HepG2 (cell line): ENCODE measurements around the gene HTR3C. TPM values are rescaled to one million over a fixed set of nuclear protein-coding genes. Genes with fewer than 3 reads are reported as not detected.
A peak's percentile ranks its signal among the peaks of the same experiment; 100 is the strongest.

Experiments
- ATF1 ChIP-seq: IDR thresholded peaks from 2 replicates; pipeline ENCODE4 v1.6.1; 2016; ENCODE audit warnings: mild to moderate bottlenecking, control low read depth
- CREB3 ChIP-seq: sonication (generic); formaldehyde crosslinking; IDR thresholded peaks from 2 replicates; pipeline ENCODE4 v1.5.0; 2020; ENCODE audit warnings: missing genetic modification reagents
- FOSL1 ChIP-seq: sonication (generic); formaldehyde crosslinking; IDR thresholded peaks from 2 replicates; pipeline ENCODE4 v1.9.0; 2021; ENCODE audit warnings: missing genetic modification reagents, borderline replicate concordance
- HHEX ChIP-seq: IDR thresholded peaks from 2 replicates; pipeline ENCODE4 v1.6.1; 2016; ENCODE audit warnings: control low read depth
- NFKB2 ChIP-seq: sonication (generic); formaldehyde crosslinking; IDR thresholded peaks from 2 replicates; pipeline ENCODE4 v1.4.0; 2020; ENCODE audit warnings: missing genetic modification reagents, borderline replicate concordance
- POLR2AphosphoS5 ChIP-seq: IDR thresholded peaks from 2 replicates; pipeline ENCODE4 v1.6.1; 2012; ENCODE audit warnings: low read depth, low read length
- RERE ChIP-seq: IDR thresholded peaks from 2 replicates; pipeline ENCODE4 v1.6.1; 2016; ENCODE audit warnings: low read depth, missing genetic modification reagents, missing compliant biosample characterization
- SP5 ChIP-seq: IDR thresholded peaks from 2 replicates; pipeline ENCODE4 v1.6.1; 2016; ENCODE audit warnings: low read depth, borderline replicate concordance
- TFE3 ChIP-seq: IDR thresholded peaks from 2 replicates; pipeline ENCODE4 v1.6.1; 2016
- THAP9 ChIP-seq: sonication (generic); formaldehyde crosslinking; IDR thresholded peaks from 2 replicates; pipeline ENCODE4; 2020; ENCODE audit warnings: missing genetic modification reagents, mild to moderate bottlenecking, borderline replicate concordance
- ZBTB26 ChIP-seq: IDR thresholded peaks from 2 replicates; pipeline ENCODE4 v1.6.1; 2016; ENCODE audit warnings: missing compliant biosample characterization, missing genetic modification reagents, borderline replicate concordance
- ZFP36 ChIP-seq: fragments of 150-350 bp; IDR thresholded peaks from 2 replicates; pipeline ENCODE4 v1.6.1; 2018; ENCODE audit warnings: borderline replicate concordance, low read length, low read depth; ENCODE audit not compliant: partially characterized antibody
- ZFY ChIP-seq: sonication (generic); formaldehyde crosslinking; IDR thresholded peaks from 2 replicates; pipeline ENCODE4 v1.4.0; 2020; ENCODE audit warnings: missing genetic modification reagents
- ZNF282 ChIP-seq: fragments of 450-650 bp; IDR thresholded peaks from 2 replicates; pipeline ENCODE4 v1.6.1; 2018; ENCODE audit not compliant: partially characterized antibody
- polyA plus RNA-seq, 8 experiments: library from polyadenylated mRNA; depleted of rRNA in 3 of 8; stranded (reverse) in 7 of 8; unstranded in 1 of 8; fragments of >200 nt; fragmentation: Illumina TruSeq in 4 of 8; extraction: Trizol in 4 of 8; gene quantifications; 2 replicates each; pipeline versions ENCODE4 v1.2.1 to v1.2.3, GENCODE V29; 2011 to 2016; ENCODE audit warnings: low read depth in 4 of 8, missing spikeins in 1 of 8, mixed read lengths in 1 of 8; ENCODE audit not compliant: insufficient read depth in 1 of 8
- total RNA-seq, 5 experiments: library from RNA; depleted of rRNA; stranded (reverse); fragments of >200 nt; fragmentation: Illumina TruSeq; extraction: Trizol; gene quantifications; 2 replicates each; pipeline ENCODE4 v1.2.3, GENCODE V29; 2016; ENCODE audit warnings: low read depth in 1 of 5

The HTR3C gene
- total and polyA plus RNA-seq, 2 of the 13 experiments (the other 11 are each of a cell fraction or from before 2014, with no cell fraction given), result not detected

- 0 out of 2 replicates have a peak, but pooled peaks have one; percentile 14 for TF ChIP-seq CREB3
- peak; percentile 82 for TF ChIP-seq POLR2AphosphoS5
- TF ChIP-seq HHEX (CRISPR knock-in tag), result no peak
- peak; percentile 78 for TF ChIP-seq ZFY (CRISPR knock-in tag)
- TF ChIP-seq TFE3 (CRISPR knock-in tag), result peak; percentile 36; the same call in 1 of the 2 replicates
- TF ChIP-seq ZBTB26 (CRISPR knock-in tag), result peak; percentile 40
- no peak for TF ChIP-seq RERE (CRISPR knock-in tag)
- TF ChIP-seq NFKB2 (CRISPR knock-in tag), result 0 out of 2 replicates have a peak, but pooled peaks have one; percentile 50
- TF ChIP-seq ZFP36, result no peak
- TF ChIP-seq ATF1 (CRISPR knock-in tag), result no peak
- no peak for TF ChIP-seq ZNF282
- TF ChIP-seq SP5 (CRISPR knock-in tag), result peak; percentile 11; the same call in 1 of the 2 replicates
- TF ChIP-seq THAP9, result peak; percentile 46; the same call in 1 of the 2 replicates
- no peak for TF ChIP-seq FOSL1 (CRISPR knock-in tag)
These were observed 35.0 kb upstream of the HTR3C start, which contains the start of gene ABCC5 (continued) for GRCh38 chr3:184017672-184018423.
